Subcutaneous adipose tissue (tissue), 4 donors: ENCODE data around the gene TRAT1. TPM values are rescaled to one million over a fixed set of nuclear protein-coding genes. Genes with fewer than 3 reads are reported as not detected.

Source experiments
- total RNA-seq, 4 donors: library from RNA; depleted of rRNA; stranded (reverse); fragments of >200 nt; gene quantifications; one replicate each; pipeline ENCODE4 v1.1.0, GENCODE V29; 2016
- TF ChIP-seq, protein P1 (sequence below): fragments of 450-650 bp; IDR thresholded peaks from one replicate; pipeline ENCODE4 v1.5.1; 2016; ENCODE audit warnings: low read depth, mild to moderate bottlenecking, control low read depth, antibody characterized with exemption, moderate library complexity

Gene TRAT1
- total RNA-seq, 4 donors from 2014 or later: 0.66 to 2.0 (median 1.5) TPM; not detected in 1

DNA sequence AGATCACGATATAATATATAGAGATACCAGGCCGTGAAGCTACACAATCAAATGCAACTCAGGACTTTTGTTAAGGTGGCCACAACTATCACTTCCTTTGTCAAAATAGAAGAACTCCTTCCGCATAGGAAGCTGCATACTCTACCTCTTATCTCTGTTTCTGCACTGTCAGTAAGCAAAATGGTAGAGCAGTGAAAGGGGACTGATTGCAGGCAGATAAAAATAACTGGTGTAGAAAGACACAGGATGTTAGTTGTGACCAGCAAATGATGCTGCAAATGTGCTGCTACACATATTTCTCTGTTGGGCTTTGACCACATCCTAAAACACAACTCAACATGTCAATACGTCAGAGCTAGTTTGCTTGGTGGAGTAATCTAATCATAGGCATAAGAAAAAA lies 16.3 kb upstream of the TRAT1 start:
- TF ChIP-seq, protein P1, sequence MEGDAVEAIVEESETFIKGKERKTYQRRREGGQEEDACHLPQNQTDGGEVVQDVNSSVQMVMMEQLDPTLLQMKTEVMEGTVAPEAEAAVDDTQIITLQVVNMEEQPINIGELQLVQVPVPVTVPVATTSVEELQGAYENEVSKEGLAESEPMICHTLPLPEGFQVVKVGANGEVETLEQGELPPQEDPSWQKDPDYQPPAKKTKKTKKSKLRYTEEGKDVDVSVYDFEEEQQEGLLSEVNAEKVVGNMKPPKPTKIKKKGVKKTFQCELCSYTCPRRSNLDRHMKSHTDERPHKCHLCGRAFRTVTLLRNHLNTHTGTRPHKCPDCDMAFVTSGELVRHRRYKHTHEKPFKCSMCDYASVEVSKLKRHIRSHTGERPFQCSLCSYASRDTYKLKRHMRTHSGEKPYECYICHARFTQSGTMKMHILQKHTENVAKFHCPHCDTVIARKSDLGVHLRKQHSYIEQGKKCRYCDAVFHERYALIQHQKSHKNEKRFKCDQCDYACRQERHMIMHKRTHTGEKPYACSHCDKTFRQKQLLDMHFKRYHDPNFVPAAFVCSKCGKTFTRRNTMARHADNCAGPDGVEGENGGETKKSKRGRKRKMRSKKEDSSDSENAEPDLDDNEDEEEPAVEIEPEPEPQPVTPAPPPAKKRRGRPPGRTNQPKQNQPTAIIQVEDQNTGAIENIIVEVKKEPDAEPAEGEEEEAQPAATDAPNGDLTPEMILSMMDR: no peak

DNA sequence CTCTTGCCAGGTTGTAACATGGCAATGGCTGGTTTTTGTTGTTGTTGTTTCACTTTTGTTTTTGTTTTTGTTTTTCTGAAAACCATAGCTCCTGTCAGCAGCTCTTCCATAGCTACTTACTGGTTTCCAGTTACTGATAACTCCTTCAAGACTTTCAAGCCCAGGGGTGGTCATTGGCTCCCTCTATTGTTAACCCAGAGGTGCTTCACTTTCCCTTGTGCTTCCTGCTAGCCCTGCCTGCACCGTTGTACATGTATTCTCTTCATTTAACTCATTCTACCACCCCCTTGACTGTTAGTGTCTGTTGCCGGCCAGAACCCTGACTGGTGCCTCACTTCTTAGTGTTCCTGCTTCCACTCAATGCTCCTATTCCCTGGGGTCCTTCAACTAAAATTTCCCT lies 4.2 kb upstream of the TRAT1 start:
- TF ChIP-seq, protein P1: no peak

DNA sequence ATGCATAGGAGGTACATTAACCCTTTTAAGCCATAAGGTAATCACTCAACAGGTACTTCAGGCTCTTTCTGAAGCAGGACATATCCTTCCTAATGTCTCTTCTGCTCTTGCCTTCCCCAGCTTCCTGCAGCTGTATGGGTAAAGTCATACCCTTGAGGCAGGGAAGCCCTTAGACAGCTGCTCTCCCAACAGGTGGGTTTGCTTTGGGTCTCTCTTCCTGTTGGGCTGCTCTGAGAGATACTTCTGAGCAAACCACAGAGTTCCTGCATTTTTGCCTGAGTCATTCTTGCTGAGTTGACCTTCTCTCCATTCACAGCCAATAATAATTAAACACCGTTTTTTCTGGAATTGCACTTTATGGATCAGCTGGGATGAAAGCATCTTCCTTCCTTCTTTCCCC lies 2.0 kb upstream of the TRAT1 start:
- TF ChIP-seq, protein P1: no peak

DNA sequence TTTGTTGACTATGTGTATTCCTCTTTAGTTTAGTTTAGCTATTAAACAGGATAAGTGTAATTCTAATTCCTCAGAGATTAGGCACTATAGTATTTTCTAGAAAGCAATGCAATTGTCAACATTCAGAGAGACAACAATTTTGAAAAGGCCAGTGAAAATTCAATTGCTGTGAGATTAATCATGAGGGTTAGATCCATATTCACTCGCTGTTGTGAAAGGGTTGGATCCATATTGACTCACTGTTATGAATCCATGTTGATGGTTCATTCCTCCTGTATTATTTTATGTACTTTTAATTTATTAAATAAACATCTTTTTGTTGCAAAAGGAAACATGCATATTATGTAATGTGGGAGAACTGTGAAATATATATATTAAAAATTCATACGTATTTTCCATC lies 641 bp downstream of the TRAT1 start:
- TF ChIP-seq, protein P1: no peak

DNA sequence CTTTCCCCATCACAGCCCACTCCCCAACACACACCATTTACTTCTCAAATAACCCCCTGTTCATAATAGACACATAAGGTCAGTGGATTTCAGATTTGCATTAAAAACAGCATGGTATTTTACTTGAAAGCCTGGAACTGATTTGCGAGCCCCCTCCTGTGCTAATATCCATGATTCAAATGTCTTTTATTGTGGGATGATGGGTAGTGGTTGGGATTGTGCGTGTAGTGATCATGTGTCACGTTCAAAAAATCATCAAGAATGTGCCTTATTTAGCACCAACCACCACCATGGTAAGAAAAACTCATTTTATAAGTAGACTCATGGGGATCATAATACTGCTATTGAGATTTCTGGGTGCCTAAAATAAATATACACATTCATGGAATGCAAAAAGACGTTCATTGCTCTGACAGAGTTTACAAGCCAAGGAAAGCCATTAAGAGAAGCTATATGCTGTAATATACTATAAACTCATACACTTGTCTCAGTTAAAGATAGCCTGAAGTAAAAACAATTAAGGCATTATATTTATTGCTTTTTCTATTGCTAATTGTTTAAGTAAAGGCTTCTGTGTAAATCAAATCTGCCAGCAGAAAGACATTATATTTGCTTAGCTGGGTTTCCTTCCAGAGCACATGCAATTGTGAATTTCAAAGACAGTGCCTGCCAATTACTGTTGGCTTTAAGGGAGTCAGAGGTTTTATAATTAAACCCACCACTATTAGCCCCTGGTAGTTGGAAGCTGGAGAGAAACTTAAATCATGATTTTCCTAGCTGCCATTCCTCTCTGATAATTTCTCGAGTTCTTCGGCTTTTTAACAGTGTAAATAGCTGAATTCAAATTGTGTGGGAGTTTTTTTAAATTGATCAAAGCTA lies 4.0 kb downstream of the TRAT1 start:
- TF ChIP-seq, protein P1: no peak

DNA sequence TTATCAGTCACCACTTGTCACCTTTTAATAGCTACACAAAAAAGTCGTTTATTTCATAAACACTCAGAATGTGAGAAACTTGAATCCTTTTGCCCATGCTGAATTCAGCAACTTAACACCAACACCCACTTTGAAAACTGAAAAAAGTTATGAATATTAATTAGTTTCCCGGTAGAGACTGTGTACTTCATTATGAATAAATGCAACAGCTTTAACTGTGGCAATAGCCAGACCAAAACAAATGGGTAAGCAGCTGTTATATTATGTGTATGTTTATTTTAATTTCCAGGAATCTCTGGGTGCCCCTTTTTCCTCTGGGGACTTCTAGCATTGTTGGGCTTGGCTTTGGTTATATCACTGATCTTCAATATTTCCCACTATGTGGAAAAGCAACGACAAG lies 7.8 kb downstream of the TRAT1 start:
- TF ChIP-seq, protein P1: no peak

DNA sequence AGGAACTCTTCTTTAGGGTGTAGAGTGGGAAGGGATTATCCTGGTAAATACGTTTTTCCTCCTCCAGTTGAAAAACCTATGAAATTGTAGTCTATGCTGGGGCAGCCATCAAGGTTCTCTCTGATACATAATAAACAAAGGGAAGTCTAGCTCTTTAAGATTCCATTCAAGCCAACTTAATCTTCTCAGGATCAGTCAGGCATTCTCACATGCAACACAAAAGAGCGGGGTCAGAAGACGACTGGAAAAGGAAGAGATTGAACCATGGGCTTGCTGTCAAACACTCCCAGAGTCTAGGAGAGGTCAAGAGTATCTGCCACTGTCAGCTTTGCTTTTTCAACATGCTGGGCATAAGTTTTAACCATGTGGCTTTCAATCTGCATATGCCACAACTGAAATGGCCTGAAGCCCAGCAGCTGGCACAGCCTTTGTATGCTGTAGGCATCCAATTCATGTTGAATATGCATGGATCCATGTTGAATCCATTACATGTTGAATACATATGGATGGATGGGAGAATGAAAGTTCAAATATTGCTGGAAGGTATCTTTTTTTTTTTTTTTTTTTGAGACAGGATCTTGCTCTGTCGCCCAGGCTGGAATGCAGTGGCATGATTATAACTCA lies 8.5 kb downstream of the TRAT1 start:
- TF ChIP-seq, protein P1: no peak
